ENCODE measurements around the gene CD82.
A peak's percentile ranks its signal among the peaks of the same experiment; 100 is the strongest.
"Not testable (repeated sequence)": the region's sequence is repeated elsewhere in the genome, so short reads cannot be mapped to it uniquely, and the experiment has no call there.

Gene CD82

GRCh38 chr11:44535191-44535980, 30.1 kb upstream of the CD82 start:
- DNase-seq, result no peak

- no peak for DNase-seq
Measured at GRCh38 chr11:44536788-44537516, 28.5 kb upstream of the CD82 start.

DNA sequence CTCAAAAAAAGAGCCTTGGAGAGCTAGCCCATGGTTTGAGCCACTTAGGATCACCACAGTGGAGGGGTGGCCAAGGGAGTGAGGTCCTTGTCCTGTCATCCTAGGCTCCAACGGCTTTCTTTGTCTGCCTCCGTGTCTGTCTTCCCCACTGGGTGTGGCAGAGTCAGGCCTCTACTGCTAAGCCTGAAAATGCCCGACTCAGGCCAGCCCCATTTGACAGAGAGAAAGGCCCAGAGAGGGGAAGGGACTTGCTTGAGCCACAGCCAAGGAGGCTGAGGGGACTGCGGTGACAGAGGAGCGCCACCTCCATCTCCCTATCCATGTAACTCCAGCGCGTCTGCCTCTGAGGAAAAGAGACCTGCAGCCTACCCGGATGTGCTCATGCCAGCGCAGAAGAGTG, 27.8 kb upstream of the CD82 start:
- no peak for DNase-seq

- peak; percentile 55 for DNase-seq
Measured at GRCh38 chr11:44538375-44539054, 26.9 kb upstream of the CD82 start.

- peak; percentile 87 for DNase-seq
Measured at GRCh38 chr11:44539971-44540370, 25.5 kb upstream of the CD82 start.

DNA sequence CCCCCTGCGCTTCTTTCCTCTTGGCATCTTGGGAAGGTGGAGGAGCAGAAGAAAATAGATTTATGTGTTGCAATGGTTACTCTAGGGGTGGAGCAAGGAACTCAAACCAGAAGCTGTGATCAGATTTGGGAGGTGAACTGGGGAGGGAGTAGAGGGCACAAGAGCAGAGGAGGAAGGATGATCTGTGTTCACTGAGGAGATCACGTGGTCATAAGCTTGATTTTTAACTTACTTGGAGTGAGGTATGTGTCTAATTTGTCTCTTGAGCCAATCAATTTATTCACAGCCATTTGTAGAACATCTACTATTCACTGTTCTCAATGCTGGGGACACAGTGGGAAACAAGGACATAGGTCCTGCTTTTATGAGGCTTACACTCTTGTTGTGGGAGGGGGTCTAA, 24.8 kb upstream of the CD82 start:
- DNase-seq, result no peak

GRCh38 chr11:44542372-44542771, 23.1 kb upstream of the CD82 start:
- DNase-seq, result no peak

GRCh38 chr11:44546984-44547383, 18.5 kb upstream of the CD82 start:
- DNase-seq, result not testable (repeated sequence)

DNA sequence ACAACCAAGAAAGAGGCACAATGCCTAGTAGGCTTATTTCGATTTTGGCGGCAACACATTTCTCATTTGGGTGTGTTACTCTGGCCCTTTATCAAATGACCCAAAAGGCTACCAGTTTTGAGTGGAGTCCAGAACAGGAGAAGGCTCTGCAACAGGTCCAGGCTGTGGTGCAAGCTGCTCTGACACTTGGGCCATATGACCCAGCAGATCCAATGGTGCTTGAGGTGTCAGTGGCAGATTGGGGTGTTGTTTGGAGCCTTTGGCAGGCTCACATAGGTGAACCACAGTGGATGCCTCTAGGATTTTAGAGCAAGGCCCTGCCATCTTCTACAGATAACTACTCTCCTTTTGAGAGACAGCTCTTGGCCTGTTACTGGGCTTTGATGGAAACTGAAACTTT, 17.9 kb upstream of the CD82 start:
- not testable (repeated sequence) for DNase-seq

DNA sequence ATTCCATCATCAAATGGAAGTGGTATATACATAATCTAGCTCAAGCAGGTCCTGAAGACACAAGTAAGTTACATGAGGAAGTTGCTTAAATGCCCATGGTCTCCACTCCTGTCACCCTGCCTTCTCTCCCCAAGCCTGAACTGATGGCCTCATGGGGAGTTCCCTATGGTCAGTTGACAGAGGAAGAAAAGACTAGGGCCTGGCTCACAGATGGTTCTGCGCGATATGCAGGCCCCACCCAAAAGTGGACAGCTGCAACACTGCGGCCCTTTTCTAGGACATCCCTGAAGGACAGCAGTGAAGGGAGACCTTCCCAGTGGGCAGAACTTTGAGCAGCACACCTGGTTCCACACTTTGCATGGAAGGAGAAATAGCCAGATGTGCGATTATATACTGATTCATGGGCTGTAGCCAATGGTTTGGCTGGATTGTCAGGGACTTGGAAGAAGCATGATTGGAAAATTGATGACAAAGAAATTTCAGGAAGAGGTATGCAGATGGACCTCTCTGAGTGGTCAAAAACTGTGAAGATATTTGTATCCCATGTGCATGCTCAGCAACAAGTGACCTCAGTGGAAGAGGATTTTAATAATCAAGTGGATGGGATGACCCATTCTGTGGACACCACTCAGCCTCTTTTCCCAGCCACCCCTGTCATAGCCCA, 17.3 kb upstream of the CD82 start:
- DNase-seq, result no peak

- not testable (repeated sequence) for DNase-seq
Measured at GRCh38 chr11:44548961-44549749, 16.3 kb upstream of the CD82 start.

DNA sequence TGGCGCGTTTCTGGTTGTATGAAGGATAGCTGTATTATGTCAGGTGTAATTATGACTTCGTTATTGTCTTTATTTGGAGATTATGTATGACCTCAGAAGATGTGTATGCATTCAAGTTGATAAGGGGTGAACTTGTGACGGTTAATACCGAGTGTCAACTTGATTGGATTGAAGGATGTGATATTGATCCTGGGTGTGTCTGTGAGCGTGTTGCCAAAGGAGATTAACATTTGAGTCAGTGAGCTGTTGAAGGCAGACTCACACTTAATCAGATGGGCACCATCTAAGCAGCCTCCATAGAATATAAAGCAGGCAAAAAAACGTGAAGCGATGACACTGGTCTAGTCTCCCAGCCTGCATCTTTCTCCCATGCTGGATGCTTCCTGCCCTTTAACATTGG, 15.3 kb upstream of the CD82 start:
- no peak for DNase-seq

- no peak for DNase-seq
Measured at GRCh38 chr11:44551456-44552139, 13.9 kb upstream of the CD82 start.

- no peak for DNase-seq
Measured at GRCh38 chr11:44555031-44555800, 10.2 kb upstream of the CD82 start.

DNA sequence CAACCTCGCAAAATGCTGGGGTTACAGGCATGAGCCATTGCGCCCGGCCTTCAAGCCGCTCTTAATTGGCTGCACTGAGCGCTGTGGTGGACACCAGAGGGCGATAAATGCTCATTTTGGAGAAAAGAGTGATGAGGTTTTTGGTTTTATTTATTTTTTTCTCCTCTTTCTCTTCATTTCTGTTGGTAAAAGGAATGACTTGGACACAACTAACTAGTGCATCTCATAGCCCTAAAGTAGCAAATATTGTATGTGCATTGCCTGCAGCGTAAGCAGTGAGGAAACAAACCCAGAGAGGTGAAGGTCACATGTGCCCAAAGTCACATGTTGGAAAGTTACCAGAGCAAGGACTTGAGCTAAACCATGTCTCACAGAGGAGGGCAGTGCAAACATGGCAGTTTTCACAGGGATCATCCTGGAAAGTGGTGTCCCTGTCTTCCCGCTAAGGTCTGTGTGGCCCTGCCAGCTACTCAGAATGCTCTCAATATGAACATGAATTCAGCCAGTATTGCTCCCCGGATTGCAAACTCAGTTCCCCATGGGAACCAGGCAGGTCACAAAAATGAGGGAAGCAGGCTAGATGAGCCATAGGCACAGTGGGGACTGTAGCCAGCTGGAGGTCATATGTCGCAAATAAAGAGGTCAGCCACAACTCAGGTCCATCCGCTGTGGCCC, 8.6 kb upstream of the CD82 start:
- DNase-seq, result peak; percentile 21

DNA sequence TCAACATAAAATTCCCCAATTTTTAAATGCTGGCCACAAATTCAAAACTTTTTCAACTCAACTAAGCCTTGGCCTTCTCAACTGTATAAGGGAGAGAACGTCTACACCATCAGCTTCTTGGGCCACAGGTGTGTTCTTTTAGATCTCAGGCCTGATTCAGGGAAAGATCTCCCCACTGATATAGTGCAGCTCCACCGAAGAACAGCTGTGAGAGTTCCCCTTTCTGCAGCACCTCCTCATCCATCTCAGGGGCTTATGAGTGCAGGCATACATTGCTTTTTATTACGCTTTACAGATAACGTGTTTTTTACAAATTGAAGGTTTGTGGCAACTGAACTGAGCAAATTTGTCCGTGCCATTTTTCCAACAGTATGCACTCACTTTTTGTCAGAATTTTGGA, 8.0 kb upstream of the CD82 start:
- no peak for DNase-seq

DNA sequence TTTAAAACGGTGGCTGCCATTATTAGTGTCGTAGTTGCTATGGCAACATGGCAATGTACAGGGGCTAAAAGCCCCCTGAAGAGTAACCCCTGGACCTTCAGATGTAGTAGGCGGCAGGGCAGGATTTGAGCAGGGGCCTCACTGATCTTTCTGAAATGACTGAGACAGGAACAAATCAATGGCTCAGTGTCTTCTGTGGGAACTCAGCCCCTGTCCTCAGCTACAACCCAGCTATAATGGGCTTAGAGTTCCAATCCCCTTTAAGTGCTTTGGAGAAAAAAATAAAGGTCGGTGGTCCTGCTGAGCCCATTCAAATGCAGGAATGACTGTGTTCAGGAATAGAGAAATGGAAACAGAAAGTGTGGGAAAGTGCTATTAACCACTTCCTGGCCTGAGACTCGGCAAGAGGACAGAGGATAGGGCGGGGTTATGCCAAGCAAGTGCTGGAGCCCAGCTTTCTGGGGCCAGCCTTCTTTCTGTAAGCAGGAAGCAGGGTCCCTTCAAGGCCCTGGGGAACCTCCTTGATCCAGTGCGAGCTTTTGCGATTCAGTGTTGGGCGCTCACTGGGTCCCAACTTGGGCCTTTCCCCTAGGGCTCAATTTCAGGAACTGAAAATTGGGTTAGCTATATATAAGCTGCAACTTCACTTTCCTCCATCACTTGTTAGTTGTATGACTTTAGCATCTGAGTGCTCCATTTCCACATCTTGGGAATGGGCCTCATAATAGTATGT, 6.1 kb upstream of the CD82 start:
- no peak for DNase-seq

DNA sequence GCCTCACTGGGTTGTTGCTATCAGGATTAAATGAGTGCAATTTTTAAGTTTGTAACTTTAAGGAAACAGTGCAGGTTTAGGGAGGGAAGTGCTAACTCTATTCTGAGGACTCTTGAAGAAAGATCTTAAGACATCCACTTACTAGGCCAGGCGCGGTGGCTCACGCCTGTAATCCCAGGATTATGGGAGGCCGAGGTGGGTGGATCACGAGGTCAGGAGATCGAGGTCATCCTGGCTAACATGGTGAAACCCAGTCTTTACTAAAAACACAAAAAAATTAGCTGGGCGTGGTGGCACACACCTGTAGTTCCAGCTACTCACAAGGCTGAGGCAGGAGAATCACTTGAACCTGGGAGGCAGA, 5.5 kb upstream of the CD82 start:
- not testable (repeated sequence) for DNase-seq

- DNase-seq, result peak; percentile 54
Measured at GRCh38 chr11:44561275-44561805, 4.1 kb upstream of the CD82 start.

All from NCI-H2029 (cell line).